ENCODE data around the gene PTPRD.

Gene PTPRD

DNA sequence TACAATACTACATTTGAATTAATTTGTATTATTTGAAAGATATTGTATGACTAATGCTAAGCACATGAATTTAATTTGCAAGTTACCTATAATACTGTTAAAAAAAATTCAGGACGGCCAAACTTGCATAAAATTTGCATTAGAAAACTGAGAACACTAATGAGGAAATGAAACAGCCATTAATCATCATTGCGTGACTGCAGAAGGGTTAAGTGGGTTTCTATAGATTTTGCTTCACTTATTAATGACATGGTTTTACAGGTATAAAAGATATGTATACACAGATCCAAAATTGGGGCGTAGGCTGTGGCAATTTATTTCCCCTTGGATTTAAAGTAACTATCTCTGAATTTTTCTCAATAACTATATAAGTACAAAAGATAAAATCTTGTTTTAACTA is 882.6 kb downstream of the PTPRD start:
- DNase-seq = no peak

DNA sequence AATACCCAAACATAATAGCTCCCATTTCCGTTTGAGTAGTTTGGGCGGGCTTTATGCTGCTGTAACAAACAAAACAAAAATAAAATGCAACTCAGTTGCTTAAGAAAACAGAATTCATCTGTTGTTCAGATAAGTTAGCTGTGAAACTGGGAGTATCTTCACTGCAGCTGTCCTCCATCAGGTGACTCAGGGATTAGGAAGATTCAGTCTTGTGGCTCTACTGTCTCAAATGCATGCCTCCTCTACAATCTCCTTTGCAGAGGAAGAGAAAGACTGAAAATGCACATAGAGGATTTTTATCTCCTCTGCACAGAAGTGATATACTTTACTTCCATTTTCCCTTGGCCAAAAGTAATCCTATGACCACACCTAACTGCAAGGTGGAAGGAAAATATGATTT is 883.7 kb downstream of the PTPRD start:
- no peak for DNase-seq

DNA sequence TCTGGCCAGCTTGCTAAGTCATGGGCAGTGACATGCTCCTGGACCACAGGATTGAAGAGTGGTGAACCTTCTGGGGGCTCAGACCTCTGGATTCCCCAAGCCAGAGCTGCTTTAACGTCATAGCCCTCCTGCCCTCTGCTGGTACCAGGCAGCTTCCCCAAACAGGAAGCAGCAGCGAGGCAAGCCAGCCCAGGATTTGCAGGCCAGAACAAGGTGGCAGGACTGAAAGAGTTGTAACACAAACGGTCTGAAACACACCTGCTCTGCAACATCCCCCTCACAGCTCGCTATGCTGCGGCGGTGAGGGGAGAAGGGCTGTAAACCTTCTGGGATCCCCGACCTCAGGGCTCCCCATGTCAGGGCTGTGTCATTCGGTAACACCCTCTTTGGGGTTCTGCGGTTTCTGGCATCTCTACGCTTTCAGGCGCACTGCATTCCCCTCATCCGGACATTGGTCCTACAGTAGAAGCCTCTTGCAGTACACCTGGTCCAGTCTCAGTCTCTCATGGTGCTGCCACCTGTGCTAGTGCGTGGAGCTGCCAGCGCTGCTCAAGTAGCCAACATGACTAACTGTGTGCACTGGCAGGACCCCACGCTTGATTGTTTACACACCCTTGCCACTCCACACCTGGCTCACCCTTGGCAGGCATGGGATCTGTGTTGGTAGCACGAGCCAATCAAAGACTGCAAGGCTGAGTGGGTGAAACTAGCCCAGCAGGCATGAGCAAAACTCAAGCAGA is 893.3 kb downstream of the PTPRD start:
- no peak for DNase-seq

GRCh38 chr9:9718691-9719090 is 894.1 kb downstream of the PTPRD start:
- DNase-seq = no peak

- DNase-seq = no peak
Measured at GRCh38 chr9:9679433-9679832, 933.4 kb downstream of the PTPRD start.

GRCh38 chr9:9674461-9674860 is 938.3 kb downstream of the PTPRD start:
- no peak for DNase-seq

GRCh38 chr9:9670454-9670853 is 942.3 kb downstream of the PTPRD start:
- no peak for DNase-seq

DNA sequence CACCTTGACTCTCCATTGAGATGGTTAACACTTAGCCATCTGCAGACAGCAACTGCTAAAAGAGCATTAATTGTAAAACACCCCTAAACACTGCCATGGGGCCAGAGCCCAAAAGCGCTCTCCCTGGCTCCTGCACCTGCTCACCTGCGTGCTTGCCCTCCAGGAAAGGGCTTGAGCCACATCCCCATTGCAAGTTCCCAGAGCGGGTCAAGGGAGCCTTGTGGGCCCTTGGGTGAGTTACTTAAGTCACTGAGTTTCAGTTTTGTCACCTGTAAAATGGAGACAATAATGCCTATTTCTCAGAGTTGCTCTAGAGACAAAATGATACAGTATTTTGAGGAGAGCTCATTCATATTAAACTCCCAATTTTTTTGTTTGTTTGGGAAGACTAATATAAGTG is 967.8 kb downstream of the PTPRD start:
- DNase-seq = no peak

GRCh38 chr9:9631284-9631683 is 981.5 kb downstream of the PTPRD start:
- no peak for DNase-seq

DNA sequence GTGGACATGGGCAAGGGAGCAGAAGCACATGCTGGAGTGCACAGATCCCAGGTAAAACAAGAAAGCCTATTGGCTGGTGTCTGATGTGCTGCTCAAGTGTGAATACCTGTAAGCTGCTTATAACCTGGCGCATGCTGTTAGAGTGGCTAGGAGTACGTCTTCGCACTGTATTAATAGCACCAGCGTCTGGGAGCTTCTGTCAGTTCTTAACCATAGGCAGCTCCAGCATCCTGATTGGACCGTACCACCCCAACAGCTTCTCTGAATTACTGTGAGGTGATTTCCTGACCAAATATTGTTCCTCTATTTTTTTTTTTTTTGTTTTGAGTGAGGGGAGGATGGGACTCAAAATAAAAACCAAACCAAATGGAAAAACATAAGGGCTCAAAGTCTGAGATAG is 987.6 kb downstream of the PTPRD start:
- DNase-seq = no peak

DNA sequence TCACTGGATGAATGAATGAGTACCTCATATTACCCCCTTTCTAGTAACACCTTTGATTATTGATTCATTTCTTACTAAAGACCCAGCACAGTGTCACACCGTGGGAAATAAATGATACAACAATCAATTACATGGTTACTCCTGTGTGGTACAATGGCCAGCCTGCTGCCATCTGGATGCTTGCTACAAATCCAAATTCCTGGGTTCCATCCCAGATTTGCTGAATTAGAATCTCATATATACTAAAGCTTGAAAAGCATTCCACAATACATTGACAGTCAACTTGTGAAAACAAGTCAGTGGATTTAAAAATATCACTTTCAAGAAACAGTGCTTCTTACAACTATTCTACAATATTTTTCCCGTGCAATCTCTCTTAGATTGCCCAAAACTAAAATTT is 989.3 kb downstream of the PTPRD start:
- no peak for DNase-seq

DNA sequence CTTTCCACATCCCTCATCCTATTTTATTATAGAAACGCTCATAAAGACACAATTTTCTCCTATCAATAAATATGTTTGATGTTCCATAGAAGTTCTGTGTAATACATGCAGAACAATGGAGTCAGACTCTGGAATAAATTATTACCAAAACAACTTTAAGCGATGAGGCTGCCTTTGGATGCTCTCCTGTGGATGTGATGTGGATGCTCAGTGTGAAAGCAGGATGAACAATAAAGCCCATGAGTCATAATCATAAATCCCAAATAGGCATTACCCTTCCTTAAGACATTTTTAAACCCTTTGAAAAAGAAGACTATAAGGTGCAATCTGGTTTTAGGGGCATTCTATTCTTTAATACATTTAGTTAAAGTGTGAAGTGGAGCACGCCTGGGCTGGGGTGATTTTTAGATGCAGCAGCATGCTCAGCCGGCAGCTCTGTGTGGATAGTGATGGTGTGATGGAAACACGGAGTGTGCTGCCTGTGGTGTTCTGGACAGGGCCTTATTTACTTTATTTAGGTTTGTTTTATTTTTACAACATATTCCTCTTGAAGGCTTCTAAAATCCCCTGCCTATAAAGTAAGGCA is 991.4 kb downstream of the PTPRD start:
- DNase-seq = no peak

GRCh38 chr9:9620736-9621135 is 992.1 kb downstream of the PTPRD start:
- no peak for DNase-seq

GRCh38 chr9:9615086-9615485 is 997.7 kb downstream of the PTPRD start:
- DNase-seq = no peak

- DNase-seq = no peak
Measured at GRCh38 chr9:9614607-9615006, 998.2 kb downstream of the PTPRD start.

GRCh38 chr9:9612755-9613154 is 1000.0 kb downstream of the PTPRD start:
- no peak for DNase-seq

DNA sequence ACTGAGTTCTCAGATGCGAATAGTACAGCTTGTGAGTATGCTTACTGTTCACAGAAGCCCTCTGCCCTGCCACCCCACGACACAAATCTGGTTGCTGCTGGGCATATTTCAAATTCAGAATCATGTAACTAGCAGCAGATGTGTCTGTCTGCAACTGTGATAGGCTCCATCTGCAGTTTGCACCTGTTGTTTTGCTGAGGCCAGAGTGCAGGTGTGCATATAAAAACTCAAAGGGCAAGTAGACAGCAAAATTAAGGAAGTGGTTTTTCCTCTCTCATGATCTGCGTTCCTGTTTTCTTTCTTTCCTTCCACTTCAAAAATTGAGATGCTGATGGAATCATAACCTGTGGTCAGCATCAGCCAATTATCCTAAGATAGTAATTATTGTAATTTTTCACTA is 1000.5 kb downstream of the PTPRD start:
- DNase-seq = no peak

GRCh38 chr9:9605681-9606080 is 1007.1 kb downstream of the PTPRD start:
- no peak for DNase-seq

GRCh38 chr9:9603345-9603744 is 1009.5 kb downstream of the PTPRD start:
- no peak for DNase-seq

- DNase-seq = no peak
Measured at GRCh38 chr9:9598723-9599122, 1014.1 kb downstream of the PTPRD start.

DNA sequence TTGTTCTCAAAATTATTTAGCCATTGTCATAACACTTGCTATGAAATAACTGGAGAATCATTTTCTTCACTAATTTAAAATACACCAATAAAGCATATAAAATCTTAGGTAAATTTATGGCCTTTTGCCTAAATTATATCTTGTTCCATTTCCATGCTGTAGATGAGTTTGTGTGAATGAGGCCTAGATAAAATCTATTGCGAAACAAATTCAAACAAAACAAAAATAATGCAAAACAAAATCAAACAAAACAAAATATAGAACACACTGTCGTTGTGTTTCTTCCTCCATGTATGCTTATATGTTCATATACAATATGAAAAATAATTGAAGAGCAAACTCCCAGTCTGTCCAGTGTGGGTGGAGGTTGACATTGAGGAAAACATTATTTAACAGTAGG is 1020.7 kb downstream of the PTPRD start:
- no peak for DNase-seq

GRCh38 chr9:9585920-9586319 is 1026.9 kb downstream of the PTPRD start:
- no peak for DNase-seq

- no peak for DNase-seq
Measured at GRCh38 chr9:9574080-9574479, 1038.7 kb downstream of the PTPRD start.

GRCh38 chr9:9565700-9566099 is 1047.1 kb downstream of the PTPRD start:
- DNase-seq = no peak

GRCh38 chr9:9563817-9564216 is 1049.0 kb downstream of the PTPRD start:
- DNase-seq = no peak

Measured in CD4-positive, alpha-beta T cell treated with Interferon alpha-2 for 1 hour (primary cell).